Stimulated activated CD4-positive, alpha-beta T cell treated with anti-CD3 and anti-CD28 coated beads, Interleukin-4, amount 100 ng/mL, for 4 hours (primary cell): ENCODE data around the gene ACSBG1.

Experiments
- DNase-seq, 2 experiments: peaks; one replicate each; pipeline ENCODE4 v3.0.0-alpha.2; 2020

ACSBG1 gene

GRCh38 chr15:78129077-78129750 is 105.2 kb downstream of the ACSBG1 start:
- DNase-seq: no peak

DNA sequence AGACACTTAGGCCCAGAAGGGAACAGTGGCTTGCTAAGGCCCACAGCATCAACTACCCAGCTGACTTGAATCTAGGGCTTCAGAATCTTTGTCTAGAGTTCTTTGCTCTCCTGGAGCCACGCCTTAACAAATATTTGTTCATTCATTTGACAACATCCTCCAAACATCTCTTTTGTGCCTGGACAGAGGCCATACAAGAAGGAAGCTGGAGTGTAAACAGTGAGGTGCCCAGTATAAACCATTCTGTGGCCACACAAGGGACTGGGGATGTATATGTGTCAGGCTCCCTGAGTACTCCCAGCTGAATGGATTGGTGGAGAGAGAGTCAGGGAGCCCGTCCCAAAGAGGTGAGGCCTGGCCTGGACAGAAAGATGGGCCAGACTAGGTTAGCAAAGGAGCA is 106.5 kb downstream of the ACSBG1 start:
- no peak for DNase-seq

DNA sequence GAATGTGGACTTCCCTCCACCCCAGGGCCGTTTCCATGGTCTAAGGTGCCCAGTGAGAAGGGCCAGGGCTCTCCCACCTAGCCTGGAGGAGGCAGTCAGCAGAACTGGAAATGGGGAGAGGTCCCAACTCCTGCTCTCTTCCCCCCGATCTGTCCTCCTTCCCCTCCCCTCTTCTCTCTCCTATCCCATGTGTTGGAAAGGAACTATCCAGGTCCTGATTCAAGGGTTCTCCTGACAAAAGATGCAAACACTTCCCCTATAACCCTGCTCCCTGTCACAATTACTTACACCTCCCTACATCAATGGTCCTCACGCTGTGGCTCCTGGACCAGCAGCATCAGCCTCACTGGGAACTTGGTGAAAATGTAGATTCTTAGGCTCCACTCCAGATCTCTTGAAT is 109.1 kb downstream of the ACSBG1 start:
- no peak for DNase-seq

DNA sequence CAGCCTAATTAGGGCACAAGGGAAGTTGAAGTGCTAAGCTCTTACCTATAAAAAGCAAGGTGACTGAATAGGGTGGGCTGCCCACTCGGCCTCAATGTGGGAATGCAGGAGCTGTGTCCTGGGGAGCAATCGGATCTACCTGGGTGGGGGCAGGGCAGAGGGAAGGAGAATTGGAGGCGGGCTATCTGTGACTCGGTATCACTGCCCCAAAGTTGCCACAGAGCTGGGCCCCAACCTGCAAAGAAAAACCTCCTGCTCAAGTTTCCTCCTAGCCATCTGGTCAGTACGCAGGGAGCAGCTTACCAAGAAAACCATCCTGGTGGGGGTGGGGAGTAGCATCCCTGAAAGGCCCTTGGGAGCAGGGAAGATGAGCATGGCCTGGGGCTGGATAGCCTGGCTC is 113.8 kb downstream of the ACSBG1 start:
- no peak for DNase-seq
